BE2C (cell line): ENCODE data around the gene RAB27B.
A peak's percentile ranks its signal among the peaks of the same experiment; 100 is the strongest.

Experiments used
- DNase-seq: peaks from one replicate; pipeline ENCODE4 v3.0.0-alpha.2; 2020
- H3K27me3 ChIP-seq: fragments of 250-450 bp; sonication (Bioruptor Pico); 2 replicates; pipeline ENCODE4 v1.5.1; 2020; ENCODE audit warnings: mild to moderate bottlenecking
- H3K36me3 ChIP-seq: fragments of 250-450 bp; sonication (Bioruptor Pico); 2 replicates; pipeline ENCODE4 v1.5.1; 2020; ENCODE audit warnings: mild to moderate bottlenecking
- H3K4me1 ChIP-seq: fragments of 250-450 bp; sonication (Bioruptor Pico); 2 replicates; pipeline ENCODE4 v1.5.1; 2020
- H3K4me3 ChIP-seq: 2 replicates; pipeline ENCODE4 v1.5.1; 2011; ENCODE audit warnings: low read depth, low read length
- H3K9me3 ChIP-seq: fragments of 250-450 bp; sonication (Bioruptor Pico); 2 replicates; pipeline ENCODE4 v1.5.1; 2020
- TF ChIP-seq, protein P1 (sequence below): IDR thresholded peaks from 2 replicates; pipeline ENCODE4 v1.5.1; 2012; ENCODE audit warnings: mild to moderate bottlenecking, low read depth, low read length

Gene RAB27B

DNA sequence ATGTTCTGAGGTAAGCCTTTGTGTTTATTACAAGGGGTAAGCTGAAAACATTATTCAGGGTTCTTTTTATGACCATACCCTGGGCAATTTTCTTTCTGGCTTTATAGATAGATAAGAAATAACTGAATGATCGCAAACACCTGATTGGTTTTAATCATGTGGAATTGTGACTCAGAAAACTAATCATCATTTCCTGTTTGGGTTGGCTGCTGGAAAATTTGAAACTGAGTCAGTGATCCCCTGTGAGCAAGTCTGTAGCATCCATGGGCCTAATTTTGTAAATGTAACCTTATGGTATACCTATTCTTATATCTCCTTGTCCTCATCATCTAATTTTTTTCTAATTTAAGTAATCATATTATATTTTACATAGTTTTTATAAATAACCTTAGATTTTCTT is 96.7 kb downstream of the RAB27B start:
- no peak overlapping the region for H3K4me3 ChIP-seq

DNA sequence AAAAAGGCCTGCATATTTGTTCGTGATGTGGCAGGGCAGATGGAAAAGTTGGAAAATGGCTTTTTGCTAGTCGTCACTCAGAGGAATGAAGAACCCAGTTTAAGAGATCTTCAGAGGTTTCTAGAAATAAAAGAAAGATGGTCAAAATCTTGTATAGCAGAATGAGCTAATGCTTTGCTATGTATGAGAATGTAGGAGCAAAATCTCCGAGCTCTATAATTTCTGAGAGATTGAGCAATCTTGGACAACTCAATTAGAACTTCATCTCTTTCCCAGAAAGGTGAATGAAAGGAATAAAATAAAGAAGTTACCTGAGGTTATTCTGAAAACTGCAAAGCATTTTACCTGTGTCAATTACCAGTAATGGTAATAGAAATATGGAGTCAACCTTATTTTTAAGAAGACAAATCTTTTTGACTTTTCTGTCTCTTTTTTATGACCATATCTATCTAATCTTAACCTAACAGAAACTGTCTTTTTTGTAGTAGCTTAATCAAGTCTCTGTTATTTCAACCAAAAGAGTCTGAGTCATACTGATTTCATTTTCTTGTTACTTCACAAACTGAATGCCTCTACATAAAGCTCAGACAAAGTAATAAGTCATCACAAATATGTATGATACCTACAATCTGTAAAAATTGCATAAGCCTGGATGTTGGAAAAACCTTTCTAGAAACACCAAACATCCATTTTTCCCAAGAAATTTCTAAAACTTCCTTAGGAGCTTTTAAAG is 98.5 kb downstream of the RAB27B start:
- TF ChIP-seq, protein P1, sequence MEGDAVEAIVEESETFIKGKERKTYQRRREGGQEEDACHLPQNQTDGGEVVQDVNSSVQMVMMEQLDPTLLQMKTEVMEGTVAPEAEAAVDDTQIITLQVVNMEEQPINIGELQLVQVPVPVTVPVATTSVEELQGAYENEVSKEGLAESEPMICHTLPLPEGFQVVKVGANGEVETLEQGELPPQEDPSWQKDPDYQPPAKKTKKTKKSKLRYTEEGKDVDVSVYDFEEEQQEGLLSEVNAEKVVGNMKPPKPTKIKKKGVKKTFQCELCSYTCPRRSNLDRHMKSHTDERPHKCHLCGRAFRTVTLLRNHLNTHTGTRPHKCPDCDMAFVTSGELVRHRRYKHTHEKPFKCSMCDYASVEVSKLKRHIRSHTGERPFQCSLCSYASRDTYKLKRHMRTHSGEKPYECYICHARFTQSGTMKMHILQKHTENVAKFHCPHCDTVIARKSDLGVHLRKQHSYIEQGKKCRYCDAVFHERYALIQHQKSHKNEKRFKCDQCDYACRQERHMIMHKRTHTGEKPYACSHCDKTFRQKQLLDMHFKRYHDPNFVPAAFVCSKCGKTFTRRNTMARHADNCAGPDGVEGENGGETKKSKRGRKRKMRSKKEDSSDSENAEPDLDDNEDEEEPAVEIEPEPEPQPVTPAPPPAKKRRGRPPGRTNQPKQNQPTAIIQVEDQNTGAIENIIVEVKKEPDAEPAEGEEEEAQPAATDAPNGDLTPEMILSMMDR, result no peak
- H3K4me3 ChIP-seq, result no peak overlapping the region
- no peaks in the 10 kb centered on the region for H3K4me1 ChIP-seq
- no peaks in the 10 kb centered on the region for H3K27me3 ChIP-seq
- no peak for DNase-seq
- no peaks in the 10 kb centered on the region for H3K9me3 ChIP-seq
- H3K36me3 ChIP-seq, result no peaks in the 10 kb centered on the region

More for the DNA sequence above, 96.7 kb downstream of the RAB27B start:
- DNase-seq, result no peak
- Histone ChIP-seq H3K4me1 (no peaks in the 10 kb centered on the region), H3K36me3 (no peaks in the 10 kb centered on the region), H3K9me3 (no peaks in the 10 kb centered on the region), H3K27me3 (no peaks in the 10 kb centered on the region)
- TF ChIP-seq, protein P1, result no peak

DNA sequence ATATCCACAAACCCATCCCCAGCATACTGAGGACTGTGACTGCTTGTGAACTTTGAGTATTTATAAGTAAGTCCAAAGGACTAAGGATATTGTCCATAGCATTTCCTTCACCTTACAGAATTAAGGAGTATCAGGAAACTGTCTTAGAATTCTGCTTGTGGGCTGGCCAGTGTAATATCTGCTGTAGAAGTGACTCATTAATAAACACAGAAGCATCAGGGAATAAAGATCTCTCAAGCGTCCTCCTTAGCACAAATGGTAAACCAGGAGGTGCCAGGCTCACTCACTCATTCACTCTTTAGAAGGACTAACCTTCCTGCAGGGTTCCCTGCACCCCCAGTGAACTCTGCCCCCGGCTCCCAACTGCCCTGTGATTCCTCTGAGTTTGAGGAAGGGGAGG is 100.0 kb downstream of the RAB27B start:
- H3K4me3 ChIP-seq, result no peak overlapping the region
- no peaks in the 10 kb centered on the region for H3K9me3 ChIP-seq
- DNase-seq, result no peak
- TF ChIP-seq, protein P1, result no peak
- no peaks in the 10 kb centered on the region for H3K4me1 ChIP-seq
- no peaks in the 10 kb centered on the region for H3K27me3 ChIP-seq
- no peaks in the 10 kb centered on the region for H3K36me3 ChIP-seq

DNA sequence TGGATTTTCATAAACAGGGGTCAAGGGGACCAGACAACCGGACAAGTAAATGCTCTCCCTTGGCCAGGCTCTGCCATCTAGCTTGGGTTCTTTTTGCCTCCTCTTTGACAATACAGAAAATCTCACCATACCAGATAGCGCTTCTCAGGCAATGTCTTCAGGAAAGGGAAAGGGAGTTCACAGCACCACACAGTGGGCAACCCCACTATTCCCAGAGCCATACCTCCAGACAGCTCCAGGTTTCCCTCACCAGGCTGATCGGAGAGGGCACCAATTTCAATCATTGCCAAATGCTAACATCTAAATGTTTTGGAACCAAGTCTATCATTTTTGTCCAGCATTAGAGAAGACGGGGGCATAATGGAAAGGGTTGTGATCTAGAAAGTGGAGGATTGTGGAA is 102.9 kb downstream of the RAB27B start:
- DNase-seq, result no peak
- Histone ChIP-seq H3K9me3 (no peaks in the 10 kb centered on the region), H3K36me3 (no peaks in the 10 kb centered on the region), H3K4me3 (no peak overlapping the region), H3K27me3 (no peaks in the 10 kb centered on the region), H3K4me1 (no peaks in the 10 kb centered on the region)
- TF ChIP-seq, protein P1, result peak; percentile 16; the same call in 1 of the 2 replicates

DNA sequence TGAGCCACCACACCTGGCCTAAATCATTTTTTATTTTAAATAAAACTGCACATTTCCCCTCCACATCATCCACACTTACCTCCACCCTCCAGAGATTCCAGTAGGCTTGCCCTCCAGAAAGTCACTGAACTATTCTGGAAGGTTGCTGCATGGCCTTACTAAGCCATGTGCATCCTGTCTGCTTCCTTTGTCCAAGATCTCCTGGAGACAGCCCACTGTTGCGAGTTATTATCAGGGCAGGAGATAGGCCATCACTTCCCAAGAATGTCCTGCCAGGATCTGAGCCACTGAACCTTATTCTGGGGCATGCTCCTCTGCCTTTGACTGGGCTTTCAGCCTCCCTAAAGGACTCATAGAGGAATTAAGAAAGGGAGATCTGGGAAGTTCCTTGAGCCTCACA is 104.2 kb downstream of the RAB27B start:
- TF ChIP-seq, protein P1, result no peak
- no peaks in the 10 kb centered on the region for H3K27me3 ChIP-seq
- no peaks in the 10 kb centered on the region for H3K4me1 ChIP-seq
- no peaks in the 10 kb centered on the region for H3K9me3 ChIP-seq
- no peak overlapping the region for H3K4me3 ChIP-seq
- no peaks in the 10 kb centered on the region for H3K36me3 ChIP-seq
- DNase-seq, result no peak

DNA sequence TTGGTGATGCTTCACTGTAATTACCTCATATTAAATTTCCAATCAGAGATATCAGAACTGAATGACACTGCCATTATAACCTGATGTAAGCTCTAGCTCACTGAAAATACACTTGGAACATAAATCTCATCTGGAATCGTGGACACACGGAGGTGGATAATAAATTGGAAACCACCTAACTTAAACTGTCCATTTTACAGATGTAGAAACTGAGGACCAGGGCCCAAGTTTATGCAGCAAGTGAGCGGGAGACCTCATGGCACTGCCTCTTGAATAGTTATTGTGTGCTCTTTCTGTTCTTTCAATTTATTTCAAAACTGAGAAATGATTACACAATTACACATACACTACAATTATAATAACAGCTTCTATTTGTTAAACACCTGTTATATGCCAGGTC is 110.2 kb downstream of the RAB27B start:
- no peaks in the 10 kb centered on the region for H3K27me3 ChIP-seq
- H3K4me3 ChIP-seq, result no peak overlapping the region
- TF ChIP-seq, protein P1, result no peak
- no peak for DNase-seq
- no peaks in the 10 kb centered on the region for H3K4me1 ChIP-seq
- no peaks in the 10 kb centered on the region for H3K9me3 ChIP-seq
- H3K36me3 ChIP-seq, result no peaks in the 10 kb centered on the region
